Brain pericyte (primary cell): Measurements from ENCODE around the gene SARNP.

Experiments
- DNase-seq: peaks from one replicate; pipeline ENCODE4 v3.0.0-alpha.2; 2012; ENCODE audit warnings: low read depth, low spot score

SARNP gene

GRCh38 chr12:55742719-55743405 lies 74.7 kb downstream of the SARNP start, which contains the start of gene GDF11:
Gene GDF11, plus strand, starts transcription at chr12:55743122. Its CDS starts 195 bp downstream, at chr12:55743317.
- no peak for DNase-seq

GRCh38 chr12:55741931-55742680 lies 75.4 kb downstream of the SARNP start:
- DNase-seq: no peak

- DNase-seq: no peak
Observed at GRCh38 chr12:55739025-55739378, 78.5 kb downstream of the SARNP start.

GRCh38 chr12:55738123-55739024 lies 79.2 kb downstream of the SARNP start:
- no peak for DNase-seq

- no peak for DNase-seq
Observed at GRCh38 chr12:55737581-55738122, 79.9 kb downstream of the SARNP start.

GRCh38 chr12:55736780-55737580 lies 80.5 kb downstream of the SARNP start:
- DNase-seq: no peak

- DNase-seq: no peak
Observed at GRCh38 chr12:55736076-55736475, 81.4 kb downstream of the SARNP start.

GRCh38 chr12:55734595-55734994 lies 82.9 kb downstream of the SARNP start:
- DNase-seq: no peak

- DNase-seq: no peak
Observed at GRCh38 chr12:55733858-55734257, 83.7 kb downstream of the SARNP start.

- no peak for DNase-seq
Observed at GRCh38 chr12:55733021-55733555, 84.4 kb downstream of the SARNP start.

- DNase-seq: no peak
Observed at GRCh38 chr12:55732288-55732687, 85.2 kb downstream of the SARNP start.

GRCh38 chr12:55729819-55730818 lies 87.4 kb downstream of the SARNP start:
- no peak for DNase-seq

- peak; percentile 93 for DNase-seq
Observed at GRCh38 chr12:55728939-55729818, 88.3 kb downstream of the SARNP start, which contains the start of gene CD63. Gene CD63, minus strand, starts transcription at chr12:55729009. Its CDS starts 668 bp downstream, at chr12:55728341.

- no peak for DNase-seq
Observed at GRCh38 chr12:55728186-55728938, 89.2 kb downstream of the SARNP start.

GRCh38 chr12:55727643-55728185 lies 89.8 kb downstream of the SARNP start:
- no peak for DNase-seq

GRCh38 chr12:55726971-55727370 lies 90.6 kb downstream of the SARNP start:
- DNase-seq: no peak

- no peak for DNase-seq
Observed at GRCh38 chr12:55725556-55725955, 92.0 kb downstream of the SARNP start.
